GM23338 (cell line): ENCODE results near the gene FCER1G. TPM values are rescaled to one million over a fixed set of nuclear protein-coding genes. Genes with fewer than 3 reads are reported as not detected.

Experiments
- ATAC-seq: fragments of 200-7000 bp; cut with Tn5 transposase; 3 replicates; pipeline ENCODE4 v1.9.1; 2020
- DNase-seq: peaks from one replicate; pipeline ENCODE4 v3.0.0-alpha.2; 2015; ENCODE audit warnings: low spot score
- H2AFZ ChIP-seq: fragments of 200-600 bp; sonication (generic); 2 replicates; pipeline ENCODE4 v1.8.0; 2016; ENCODE audit warnings: antibody characterized with exemption, mild to moderate bottlenecking, moderate library complexity
- H3F3A ChIP-seq: fragments of 200-600 bp; sonication (generic); replicated peaks from 2 replicates; pipeline ENCODE4 v1.8.0; 2017; ENCODE audit warnings: antibody characterized with exemption, mixed run types, low read depth
- H3K27ac ChIP-seq: fragments of 200-600 bp; sonication (generic); 2 replicates; pipeline ENCODE4 v1.6.1; 2016; ENCODE audit warnings: low read depth
- H3K27me3 ChIP-seq: fragments of 200-600 bp; sonication (generic); 2 replicates; pipeline ENCODE4 v1.8.0; 2016; ENCODE audit warnings: mild to moderate bottlenecking, mixed run types, moderate library complexity; ENCODE audit not compliant: insufficient read depth
- H3K36me3 ChIP-seq: fragments of 200-600 bp; sonication (generic); 2 replicates; pipeline ENCODE4 v1.8.0; 2016; ENCODE audit warnings: mild to moderate bottlenecking; ENCODE audit not compliant: insufficient read depth
- H3K4me1 ChIP-seq: fragments of 200-600 bp; sonication (generic); 2 replicates; pipeline ENCODE4 v1.8.0; 2016; ENCODE audit warnings: mild to moderate bottlenecking, moderate library complexity; ENCODE audit not compliant: insufficient read depth
- H3K4me2 ChIP-seq: fragments of 200-600 bp; sonication (generic); 2 replicates; pipeline ENCODE4 v1.7.1; 2017; ENCODE audit warnings: mixed run types
- H3K4me3 ChIP-seq: fragments of 200-600 bp; sonication (generic); 2 replicates; pipeline ENCODE4 v1.6.1; 2016; ENCODE audit warnings: mixed run types
- H3K79me2 ChIP-seq: fragments of 200-600 bp; sonication (generic); replicated peaks from 2 replicates; pipeline ENCODE4 v1.8.0; 2017; ENCODE audit warnings: mild to moderate bottlenecking; ENCODE audit not compliant: insufficient read depth
- H3K9me2 ChIP-seq: fragments of 200-600 bp; sonication (generic); 2 replicates; pipeline ENCODE4 v1.8.0; 2017; ENCODE audit not compliant: insufficient read depth
- H4K20me1 ChIP-seq: fragments of 200-600 bp; sonication (generic); replicated peaks from 2 replicates; pipeline ENCODE4 v1.8.0; 2017; ENCODE audit warnings: mild to moderate bottlenecking; ENCODE audit not compliant: insufficient read depth
- H3K27ac Mint-ChIP-seq: 2 replicates; pipeline ENCODE4 v1.8.0; 2020; ENCODE audit warnings: inconsistent platforms, mild to moderate bottlenecking, moderate library complexity, mixed read lengths
- H3K27me3 Mint-ChIP-seq: 3 replicates; pipeline ENCODE4 v1.8.0; 2022; ENCODE audit warnings: low read depth, mild to moderate bottlenecking, moderate library complexity, mixed read lengths, inconsistent platforms; ENCODE audit not compliant: insufficient read depth, poor library complexity
- H3K36me3 Mint-ChIP-seq: 3 replicates; pipeline ENCODE4 v1.8.0; 2021; ENCODE audit warnings: low read depth, mild to moderate bottlenecking, inconsistent platforms, moderate library complexity, mixed read lengths
- H3K4me1 Mint-ChIP-seq: 3 replicates; pipeline ENCODE4 v1.8.0; 2020; ENCODE audit warnings: mild to moderate bottlenecking, inconsistent platforms, mixed read lengths
- H3K4me3 Mint-ChIP-seq: 3 replicates; pipeline ENCODE4 v1.8.0; 2021; ENCODE audit warnings: moderate library complexity, mild to moderate bottlenecking, inconsistent platforms, mixed read lengths
- H3K9me3 Mint-ChIP-seq: 3 replicates; pipeline ENCODE4 v1.8.0; 2020; ENCODE audit warnings: moderate library complexity, mild to moderate bottlenecking, inconsistent platforms, mixed read lengths
- CREB1 ChIP-seq: fragments of 250-450 bp; sonication (Bioruptor Pico); IDR thresholded peaks from 2 replicates; pipeline ENCODE4 v1.5.0; 2020; ENCODE audit warnings: low read depth, mild to moderate bottlenecking, moderate library complexity
- JUNB ChIP-seq: IDR thresholded peaks from one replicate; pipeline ENCODE4 v1.6.1; 2016; ENCODE audit warnings: antibody characterized with exemption; ENCODE audit not compliant: unreplicated experiment
- NANOG ChIP-seq: IDR thresholded peaks from 2 replicates; pipeline ENCODE4 v1.6.1; 2016; ENCODE audit warnings: antibody characterized with exemption, borderline replicate concordance
- POLR2AphosphoS5 ChIP-seq: IDR thresholded peaks from 2 replicates; pipeline ENCODE4 v1.6.1; 2016; ENCODE audit warnings: antibody characterized with exemption, low read depth
- STAT1 ChIP-seq: IDR thresholded peaks from one replicate; pipeline ENCODE4 v1.6.1; 2016; ENCODE audit warnings: antibody characterized with exemption; ENCODE audit not compliant: unreplicated experiment
- ZNF114 ChIP-seq: fragments of 250-450 bp; sonication (Bioruptor Pico); IDR thresholded peaks from 2 replicates; pipeline ENCODE4 v1.5.0; 2020; ENCODE audit warnings: mild to moderate bottlenecking, moderate library complexity
- polyA plus RNA-seq: library from polyadenylated mRNA; unstranded; fragments of >200 nt; fragmentation: Nextera tagmentation; extraction: Ambion mirVana; gene quantifications from 2 replicates; pipeline ENCODE4 v1.2.1, GENCODE V29; 2016
- total RNA-seq: library from RNA; depleted of rRNA; stranded (reverse); fragments of >200 nt; shearing (Covaris generic); gene quantifications from 2 replicates; pipeline ENCODE4 v1.2.3, GENCODE V29; 2014
- TF ChIP-seq, protein P1 (sequence below): IDR thresholded peaks from 2 replicates; pipeline ENCODE4 v1.6.1; 2016; ENCODE audit warnings: antibody characterized with exemption
- TF ChIP-seq, protein P2 (sequence below): IDR thresholded peaks from one replicate; pipeline ENCODE4 v1.6.1; 2018; ENCODE audit warnings: antibody characterized with exemption; ENCODE audit not compliant: unreplicated experiment
- TF ChIP-seq, protein P3 (sequence below), 2 experiments: fragments of 200-600 bp in 1 of 2; sonication (generic) in 1 of 2; conservative IDR thresholded peaks; 2 replicates each; pipeline versions ENCODE4 v1.5.1 to v1.6.1; 2016 to 2017; ENCODE audit warnings: antibody characterized with exemption in 2 of 2, low read depth in 2 of 2, mild to moderate bottlenecking in 2 of 2, moderate library complexity in 1 of 2

Gene FCER1G
- total and polyA plus RNA-seq, 2 experiments from 2014 or later = 1.1 TPM; not detected in 1

DNA sequence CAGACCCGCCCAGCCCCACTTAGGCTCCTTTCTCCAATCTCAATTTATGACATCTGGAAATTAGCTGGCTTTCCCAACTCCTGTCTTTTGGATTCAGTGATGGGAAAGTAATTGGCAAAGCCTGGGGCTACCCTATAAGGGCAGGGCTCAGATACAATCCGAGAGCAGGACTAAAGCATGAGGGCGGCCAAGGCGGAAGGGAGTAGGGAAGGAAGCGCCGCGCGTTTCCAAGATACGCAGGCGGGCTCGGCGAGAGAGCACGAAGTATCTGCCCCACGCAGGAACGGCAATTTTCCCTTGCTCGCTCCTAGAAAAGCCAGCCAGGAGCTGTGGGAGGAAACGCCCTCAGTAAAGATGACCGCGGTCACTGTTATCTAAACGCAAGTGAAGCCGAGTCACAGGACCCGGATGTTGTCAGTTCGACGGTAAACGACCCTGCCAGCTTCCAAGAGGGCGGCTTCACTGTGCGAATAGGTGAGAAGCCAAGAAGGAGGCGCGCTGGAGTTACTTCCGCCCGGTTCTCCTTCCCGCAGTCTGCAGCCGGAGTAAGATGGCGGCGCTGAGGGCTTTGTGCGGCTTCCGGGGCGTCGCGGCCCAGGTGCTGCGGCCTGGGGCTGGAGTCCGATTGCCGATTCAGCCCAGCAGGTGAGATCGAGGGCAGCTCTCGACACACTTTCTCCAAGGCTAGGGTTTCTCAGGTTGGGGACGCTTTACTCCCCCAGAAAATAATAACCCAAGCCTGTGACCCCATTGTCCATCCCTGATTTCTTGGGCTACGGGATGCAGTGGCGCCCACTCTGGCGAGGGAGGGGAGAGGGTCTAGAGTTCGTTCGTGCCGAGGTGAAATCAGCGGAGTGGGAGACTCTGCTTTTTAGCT lies 13.0 kb upstream of the FCER1G start, which contains the start of gene NDUFS2:
TSS of gene NDUFS2 (plus strand) at position 532 of the 877 bp plus-strand sequence. CDS start at position 551, 19 bp downstream.
- peaks cover 32% of the 10 kb centered on the region for H3K79me2 ChIP-seq
- Mint-ChIP-seq H3K4me3 (peak within 1 kb of the TSS; percentile 89), H3K27me3 (peaks cover 17% of the 10 kb centered on the region), H3K4me1 (peaks cover 52% of the 10 kb centered on the region), H3K9me3 (no peaks in the 10 kb centered on the region; the same call in 2 of the 3 replicates), H3K36me3 (peaks cover 35% of the 10 kb centered on the region), H3K27ac (peak within 1 kb of the TSS; percentile 98)
- H3K4me1 ChIP-seq = peaks cover 46% of the 10 kb centered on the region
- H3K27me3 ChIP-seq = no peaks in the 10 kb centered on the region
- H4K20me1 ChIP-seq = no peaks in the 10 kb centered on the region; the same call in 1 of the 2 replicates
- peak within 1 kb of the TSS; percentile 99 for H3K27ac ChIP-seq
- peaks cover 11% of the 10 kb centered on the region for H3K36me3 ChIP-seq
- H3F3A ChIP-seq = peaks cover 35% of the 10 kb centered on the region; the same call in 1 of the 2 replicates
- TF ChIP-seq CREB1 (CRISPR knock-in tag) (peak; percentile 74), NANOG (0 out of 2 replicates have a peak, but pooled peaks have one; percentile 32), JUNB (no peak), POLR2AphosphoS5 (peak; percentile 89), ZNF114 (CRISPR knock-in tag) (no peak), STAT1 (no peak)
- TF ChIP-seq, protein P1, sequence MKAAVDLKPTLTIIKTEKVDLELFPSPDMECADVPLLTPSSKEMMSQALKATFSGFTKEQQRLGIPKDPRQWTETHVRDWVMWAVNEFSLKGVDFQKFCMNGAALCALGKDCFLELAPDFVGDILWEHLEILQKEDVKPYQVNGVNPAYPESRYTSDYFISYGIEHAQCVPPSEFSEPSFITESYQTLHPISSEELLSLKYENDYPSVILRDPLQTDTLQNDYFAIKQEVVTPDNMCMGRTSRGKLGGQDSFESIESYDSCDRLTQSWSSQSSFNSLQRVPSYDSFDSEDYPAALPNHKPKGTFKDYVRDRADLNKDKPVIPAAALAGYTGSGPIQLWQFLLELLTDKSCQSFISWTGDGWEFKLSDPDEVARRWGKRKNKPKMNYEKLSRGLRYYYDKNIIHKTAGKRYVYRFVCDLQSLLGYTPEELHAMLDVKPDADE = peak; percentile 98
- TF ChIP-seq, protein P2, sequence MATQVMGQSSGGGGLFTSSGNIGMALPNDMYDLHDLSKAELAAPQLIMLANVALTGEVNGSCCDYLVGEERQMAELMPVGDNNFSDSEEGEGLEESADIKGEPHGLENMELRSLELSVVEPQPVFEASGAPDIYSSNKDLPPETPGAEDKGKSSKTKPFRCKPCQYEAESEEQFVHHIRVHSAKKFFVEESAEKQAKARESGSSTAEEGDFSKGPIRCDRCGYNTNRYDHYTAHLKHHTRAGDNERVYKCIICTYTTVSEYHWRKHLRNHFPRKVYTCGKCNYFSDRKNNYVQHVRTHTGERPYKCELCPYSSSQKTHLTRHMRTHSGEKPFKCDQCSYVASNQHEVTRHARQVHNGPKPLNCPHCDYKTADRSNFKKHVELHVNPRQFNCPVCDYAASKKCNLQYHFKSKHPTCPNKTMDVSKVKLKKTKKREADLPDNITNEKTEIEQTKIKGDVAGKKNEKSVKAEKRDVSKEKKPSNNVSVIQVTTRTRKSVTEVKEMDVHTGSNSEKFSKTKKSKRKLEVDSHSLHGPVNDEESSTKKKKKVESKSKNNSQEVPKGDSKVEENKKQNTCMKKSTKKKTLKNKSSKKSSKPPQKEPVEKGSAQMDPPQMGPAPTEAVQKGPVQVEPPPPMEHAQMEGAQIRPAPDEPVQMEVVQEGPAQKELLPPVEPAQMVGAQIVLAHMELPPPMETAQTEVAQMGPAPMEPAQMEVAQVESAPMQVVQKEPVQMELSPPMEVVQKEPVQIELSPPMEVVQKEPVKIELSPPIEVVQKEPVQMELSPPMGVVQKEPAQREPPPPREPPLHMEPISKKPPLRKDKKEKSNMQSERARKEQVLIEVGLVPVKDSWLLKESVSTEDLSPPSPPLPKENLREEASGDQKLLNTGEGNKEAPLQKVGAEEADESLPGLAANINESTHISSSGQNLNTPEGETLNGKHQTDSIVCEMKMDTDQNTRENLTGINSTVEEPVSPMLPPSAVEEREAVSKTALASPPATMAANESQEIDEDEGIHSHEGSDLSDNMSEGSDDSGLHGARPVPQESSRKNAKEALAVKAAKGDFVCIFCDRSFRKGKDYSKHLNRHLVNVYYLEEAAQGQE = peak; percentile 18
- TF ChIP-seq, protein P3, sequence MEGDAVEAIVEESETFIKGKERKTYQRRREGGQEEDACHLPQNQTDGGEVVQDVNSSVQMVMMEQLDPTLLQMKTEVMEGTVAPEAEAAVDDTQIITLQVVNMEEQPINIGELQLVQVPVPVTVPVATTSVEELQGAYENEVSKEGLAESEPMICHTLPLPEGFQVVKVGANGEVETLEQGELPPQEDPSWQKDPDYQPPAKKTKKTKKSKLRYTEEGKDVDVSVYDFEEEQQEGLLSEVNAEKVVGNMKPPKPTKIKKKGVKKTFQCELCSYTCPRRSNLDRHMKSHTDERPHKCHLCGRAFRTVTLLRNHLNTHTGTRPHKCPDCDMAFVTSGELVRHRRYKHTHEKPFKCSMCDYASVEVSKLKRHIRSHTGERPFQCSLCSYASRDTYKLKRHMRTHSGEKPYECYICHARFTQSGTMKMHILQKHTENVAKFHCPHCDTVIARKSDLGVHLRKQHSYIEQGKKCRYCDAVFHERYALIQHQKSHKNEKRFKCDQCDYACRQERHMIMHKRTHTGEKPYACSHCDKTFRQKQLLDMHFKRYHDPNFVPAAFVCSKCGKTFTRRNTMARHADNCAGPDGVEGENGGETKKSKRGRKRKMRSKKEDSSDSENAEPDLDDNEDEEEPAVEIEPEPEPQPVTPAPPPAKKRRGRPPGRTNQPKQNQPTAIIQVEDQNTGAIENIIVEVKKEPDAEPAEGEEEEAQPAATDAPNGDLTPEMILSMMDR (conservative IDR thresholded peaks at IDR 0.05; ENCODE audit: low read depth in 2 of 2) = peak; percentile 50 to 52
- H3K4me2 ChIP-seq = peak within 1 kb of the TSS; percentile 85
- peak within 1 kb of the TSS; percentile 57 for H2AFZ ChIP-seq
- H3K4me3 ChIP-seq = peak within 1 kb of the TSS; percentile 66
- ATAC-seq (peak; percentile 73), DNase-seq (peak; percentile 100)
- no peaks in the 10 kb centered on the region for H3K9me2 ChIP-seq
